HL-60 (cell line): Measurements from ENCODE around the gene PNPLA7.

Experiments used
- GABPA ChIP-seq: IDR thresholded peaks from 2 replicates; pipeline ENCODE4 v1.6.1; 2012; ENCODE audit warnings: low read depth
- POLR2AphosphoS5 ChIP-seq: IDR thresholded peaks from 2 replicates; pipeline ENCODE4 v1.6.1; 2012; ENCODE audit warnings: low read depth
- REST ChIP-seq: IDR thresholded peaks from 2 replicates; pipeline ENCODE4 v1.6.1; 2012; ENCODE audit warnings: low read depth; ENCODE audit not compliant: insufficient replicate concordance
- TF ChIP-seq, protein P1 (sequence below): IDR thresholded peaks from one replicate; pipeline ENCODE4 v1.5.1; 2011; ENCODE audit warnings: low read length, control low read depth, inconsistent platforms; ENCODE audit not compliant: insufficient read depth

- TF ChIP-seq, protein P1, sequence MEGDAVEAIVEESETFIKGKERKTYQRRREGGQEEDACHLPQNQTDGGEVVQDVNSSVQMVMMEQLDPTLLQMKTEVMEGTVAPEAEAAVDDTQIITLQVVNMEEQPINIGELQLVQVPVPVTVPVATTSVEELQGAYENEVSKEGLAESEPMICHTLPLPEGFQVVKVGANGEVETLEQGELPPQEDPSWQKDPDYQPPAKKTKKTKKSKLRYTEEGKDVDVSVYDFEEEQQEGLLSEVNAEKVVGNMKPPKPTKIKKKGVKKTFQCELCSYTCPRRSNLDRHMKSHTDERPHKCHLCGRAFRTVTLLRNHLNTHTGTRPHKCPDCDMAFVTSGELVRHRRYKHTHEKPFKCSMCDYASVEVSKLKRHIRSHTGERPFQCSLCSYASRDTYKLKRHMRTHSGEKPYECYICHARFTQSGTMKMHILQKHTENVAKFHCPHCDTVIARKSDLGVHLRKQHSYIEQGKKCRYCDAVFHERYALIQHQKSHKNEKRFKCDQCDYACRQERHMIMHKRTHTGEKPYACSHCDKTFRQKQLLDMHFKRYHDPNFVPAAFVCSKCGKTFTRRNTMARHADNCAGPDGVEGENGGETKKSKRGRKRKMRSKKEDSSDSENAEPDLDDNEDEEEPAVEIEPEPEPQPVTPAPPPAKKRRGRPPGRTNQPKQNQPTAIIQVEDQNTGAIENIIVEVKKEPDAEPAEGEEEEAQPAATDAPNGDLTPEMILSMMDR = no peak
- TF ChIP-seq REST = no peak
- no peak for TF ChIP-seq GABPA
- no peak for TF ChIP-seq POLR2AphosphoS5
Observed at GRCh38 chr9:137435980-137436760, 114.0 kb downstream of the PNPLA7 start.
